Endodermal cell (in vitro differentiated cells): ENCODE results near the gene GLRA3. TPM values are rescaled to one million over a fixed set of nuclear protein-coding genes. Genes with fewer than 3 reads are reported as not detected.

Experiments used
- DNase-seq: peaks from one replicate; pipeline ENCODE4 v3.0.0-alpha.2; 2017
- H3K27ac ChIP-seq: 2 replicates; pipeline ENCODE4 v1.5.1; 2013; ENCODE audit warnings: mild to moderate bottlenecking, low read depth, low read length, moderate library complexity
- H3K27me3 ChIP-seq: 2 replicates; pipeline ENCODE4 v1.6.1; 2013; ENCODE audit warnings: mild to moderate bottlenecking, low read length, moderate library complexity; ENCODE audit not compliant: insufficient read depth, control insufficient read depth, poor library complexity, severe bottlenecking
- H3K36me3 ChIP-seq: 2 replicates; pipeline ENCODE4 v1.7.0; 2013; ENCODE audit warnings: mild to moderate bottlenecking, low read length, moderate library complexity; ENCODE audit not compliant: control insufficient read depth, insufficient read depth
- H3K4me1 ChIP-seq: one replicate; pipeline ENCODE4 v1.7.0; 2013; ENCODE audit warnings: low read length; ENCODE audit not compliant: control insufficient read depth, insufficient read depth
- H3K4me3 ChIP-seq: 2 replicates; pipeline ENCODE4 v1.5.1; 2013; ENCODE audit warnings: mild to moderate bottlenecking, low read length, moderate library complexity
- H3K9ac ChIP-seq: 2 replicates; pipeline ENCODE4 v1.6.1; 2013; ENCODE audit warnings: mild to moderate bottlenecking, low read length, moderate library complexity; ENCODE audit not compliant: poor library complexity, severe bottlenecking; ENCODE audit errors: extremely low read depth
- H3K9me3 ChIP-seq: 2 replicates; pipeline ENCODE4 v1.6.1; 2013; ENCODE audit warnings: mild to moderate bottlenecking, low read length, moderate library complexity; ENCODE audit not compliant: control insufficient read depth
- H3K27ac Mint-ChIP-seq: 2 replicates; pipeline ENCODE4 v1.8.0; 2020; ENCODE audit warnings: mixed read lengths
- H3K27me3 Mint-ChIP-seq: 2 replicates; pipeline ENCODE4 v1.8.0; 2021; ENCODE audit warnings: mild to moderate bottlenecking, mixed read lengths; ENCODE audit not compliant: insufficient read depth
- H3K36me3 Mint-ChIP-seq: 2 replicates; pipeline ENCODE4 v1.8.0; 2020; ENCODE audit warnings: low read depth, mixed read lengths
- H3K4me1 Mint-ChIP-seq: 2 replicates; pipeline ENCODE4 v1.8.0; 2020; ENCODE audit warnings: mixed read lengths
- H3K4me3 Mint-ChIP-seq: 2 replicates; pipeline ENCODE4 v1.8.0; 2020; ENCODE audit warnings: mild to moderate bottlenecking, moderate library complexity, mixed read lengths
- H3K9me3 Mint-ChIP-seq: 2 replicates; pipeline ENCODE4 v1.8.0; 2020; ENCODE audit warnings: mild to moderate bottlenecking, mixed read lengths
- WGBS, 2 experiments: methylation state at CpG; one replicate each; pipeline versions ENCODE4 v1.1.5 to v1.1.7; 2013; ENCODE audit warnings: missing lambda C conversion rate in 2 of 2, mixed read lengths in 1 of 2; ENCODE audit not compliant: insufficient coverage in 1 of 2, insufficient read length in 1 of 2; 5-methylcytosine and 5-hydroxymethylcytosine counted together
- total RNA-seq, 2 donors: library from RNA; stranded (reverse); fragmentation: NEBNext Ultra II Directional in 1 of 2; extraction: Animal tissue kit (Norgen Biotek cat#: 25700) in 1 of 2; gene quantifications; 2 replicates in 1 of 2; 3 replicates in 1 of 2; pipeline ENCODE4 v1.2.1, GENCODE V29; 2021
- TF ChIP-seq, protein P1 (sequence below): fragments of 200-600 bp; sonication (generic); conservative IDR thresholded peaks from 2 replicates; pipeline ENCODE4 v1.5.0; 2021; ENCODE audit warnings: antibody characterized with exemption, mild to moderate bottlenecking

GLRA3 gene
- total RNA-seq, 2 donors from 2014 or later, result 0.11 TPM; not detected in 1

DNA sequence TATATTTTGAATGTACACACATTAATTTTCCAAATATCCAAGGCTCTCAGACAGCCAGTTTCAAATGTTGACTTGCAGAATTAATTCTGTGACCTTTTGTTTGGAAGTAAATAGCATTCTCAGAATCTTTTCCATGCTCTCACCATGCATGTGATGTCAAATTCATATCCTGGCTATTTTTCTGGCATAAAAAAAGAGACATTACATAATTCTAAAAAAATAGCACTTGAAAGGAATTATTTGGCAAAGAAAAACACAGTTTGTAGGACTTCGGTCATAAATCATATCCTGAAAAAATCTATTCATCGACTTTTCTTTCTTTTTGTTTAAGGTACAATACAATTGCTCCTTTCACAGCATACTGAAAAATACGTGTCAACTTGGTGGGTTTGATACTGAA is 111.2 kb downstream of the GLRA3 start:
- no peaks in the 10 kb centered on the region for H3K27me3 Mint-ChIP-seq
- H3K4me3 Mint-ChIP-seq, result no peak overlapping the region
- H3K27ac Mint-ChIP-seq, result no peak overlapping the region
- no peaks in the 10 kb centered on the region for H3K9me3 Mint-ChIP-seq
- H3K27ac ChIP-seq, result no peak overlapping the region
- no peaks in the 10 kb centered on the region for H3K4me1 ChIP-seq
- H3K9ac ChIP-seq, result no peak overlapping the region
- 96% methylated on average over 2 of the region's 3 CpGs; no CpG with 5 or more reads in 1 of the 2 experiments for WGBS, 2 experiments
- no peaks in the 10 kb centered on the region for H3K27me3 ChIP-seq
- H3K9me3 ChIP-seq, result no peaks in the 10 kb centered on the region
- TF ChIP-seq, protein P1, sequence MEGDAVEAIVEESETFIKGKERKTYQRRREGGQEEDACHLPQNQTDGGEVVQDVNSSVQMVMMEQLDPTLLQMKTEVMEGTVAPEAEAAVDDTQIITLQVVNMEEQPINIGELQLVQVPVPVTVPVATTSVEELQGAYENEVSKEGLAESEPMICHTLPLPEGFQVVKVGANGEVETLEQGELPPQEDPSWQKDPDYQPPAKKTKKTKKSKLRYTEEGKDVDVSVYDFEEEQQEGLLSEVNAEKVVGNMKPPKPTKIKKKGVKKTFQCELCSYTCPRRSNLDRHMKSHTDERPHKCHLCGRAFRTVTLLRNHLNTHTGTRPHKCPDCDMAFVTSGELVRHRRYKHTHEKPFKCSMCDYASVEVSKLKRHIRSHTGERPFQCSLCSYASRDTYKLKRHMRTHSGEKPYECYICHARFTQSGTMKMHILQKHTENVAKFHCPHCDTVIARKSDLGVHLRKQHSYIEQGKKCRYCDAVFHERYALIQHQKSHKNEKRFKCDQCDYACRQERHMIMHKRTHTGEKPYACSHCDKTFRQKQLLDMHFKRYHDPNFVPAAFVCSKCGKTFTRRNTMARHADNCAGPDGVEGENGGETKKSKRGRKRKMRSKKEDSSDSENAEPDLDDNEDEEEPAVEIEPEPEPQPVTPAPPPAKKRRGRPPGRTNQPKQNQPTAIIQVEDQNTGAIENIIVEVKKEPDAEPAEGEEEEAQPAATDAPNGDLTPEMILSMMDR, result no peak
- no peak overlapping the region for H3K4me3 ChIP-seq
- H3K36me3 ChIP-seq, result no peaks in the 10 kb centered on the region
- no peak for DNase-seq
- H3K36me3 Mint-ChIP-seq, result no peaks in the 10 kb centered on the region
- peaks cover 8% of the 10 kb centered on the region for H3K4me1 Mint-ChIP-seq

DNA sequence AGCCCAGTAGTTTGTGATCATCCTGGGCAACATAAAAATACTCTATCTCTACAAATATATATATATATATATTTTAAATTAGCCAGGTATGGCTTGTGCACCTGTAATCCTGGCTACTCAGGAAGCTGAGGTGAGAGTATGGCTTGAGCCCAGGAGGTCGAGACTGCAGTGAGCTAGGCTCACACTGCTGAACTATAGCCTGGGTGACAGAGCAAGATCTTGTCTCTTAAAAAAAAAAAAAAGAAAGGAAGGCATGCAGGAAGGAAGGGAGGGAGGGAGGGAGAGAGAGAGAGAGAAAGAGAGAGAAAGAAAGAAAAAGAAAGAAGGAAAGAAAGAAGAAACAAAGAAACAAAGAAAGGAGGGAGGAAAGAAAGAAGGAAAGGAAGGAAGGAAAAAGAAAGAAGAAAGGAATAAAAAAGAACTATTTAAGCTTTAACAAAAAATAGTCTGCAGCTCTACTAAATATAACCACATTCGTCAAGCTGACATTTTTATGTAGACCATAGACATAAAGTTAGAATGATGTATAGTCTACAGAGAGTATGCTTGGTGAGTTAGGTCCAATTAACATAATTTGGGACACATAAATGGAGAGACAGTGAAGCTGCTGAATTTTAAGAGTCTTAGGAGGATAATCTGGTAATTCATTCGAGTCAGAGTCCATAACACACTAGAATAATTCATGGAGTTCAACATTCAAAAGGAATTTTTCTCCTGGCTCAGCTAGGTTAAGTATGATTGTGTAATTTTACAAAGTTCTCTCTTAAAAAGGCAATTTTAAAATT is 111.9 kb downstream of the GLRA3 start:
- no peak overlapping the region for H3K27ac Mint-ChIP-seq
- H3K36me3 ChIP-seq, result no peaks in the 10 kb centered on the region
- TF ChIP-seq, protein P1, result no peak

GRCh38 chr4:174714393-174715211 is 114.4 kb downstream of the GLRA3 start:
- TF ChIP-seq, protein P1, result peak; percentile 92
- Mint-ChIP-seq H3K4me1 (peaks cover 8% of the 10 kb centered on the region), H3K36me3 (no peaks in the 10 kb centered on the region), H3K9me3 (no peaks in the 10 kb centered on the region), H3K27ac (no peak overlapping the region), H3K27me3 (no peaks in the 10 kb centered on the region), H3K4me3 (no peak overlapping the region)
- WGBS, 2 experiments, result 54% methylated on average over 4 of the region's 8 CpGs; no CpG with 5 or more reads in 1 of the 2 experiments
- DNase-seq, result peak; percentile 78
- H3K27ac ChIP-seq, result no peak overlapping the region
- no peak overlapping the region for H3K9ac ChIP-seq
- H3K4me3 ChIP-seq, result no peak overlapping the region
- no peaks in the 10 kb centered on the region for H3K36me3 ChIP-seq
- no peaks in the 10 kb centered on the region for H3K4me1 ChIP-seq
- no peaks in the 10 kb centered on the region for H3K9me3 ChIP-seq
- no peaks in the 10 kb centered on the region for H3K27me3 ChIP-seq

More for the DNA sequence above, 111.9 kb downstream of the GLRA3 start:
- Histone ChIP-seq H3K9me3 (no peaks in the 10 kb centered on the region), H3K9ac (no peak overlapping the region), H3K4me3 (no peak overlapping the region), H3K27me3 (no peaks in the 10 kb centered on the region), H3K4me1 (no peaks in the 10 kb centered on the region), H3K27ac (no peak overlapping the region)
- no peak overlapping the region for H3K4me3 Mint-ChIP-seq
- H3K9me3 Mint-ChIP-seq, result no peaks in the 10 kb centered on the region
- no peaks in the 10 kb centered on the region for H3K27me3 Mint-ChIP-seq
- no peaks in the 10 kb centered on the region for H3K36me3 Mint-ChIP-seq
- DNase-seq, result no peak
- WGBS, 2 experiments, result 33 to 91% methylated on average over 1 to 3 of the region's 3 CpGs
- peaks cover 8% of the 10 kb centered on the region for H3K4me1 Mint-ChIP-seq
